Iris pigment epithelial cell (primary cell): ENCODE data around the gene REV3L.
"Not testable (repeated sequence)": the region's sequence is repeated elsewhere in the genome, so short reads cannot be mapped to it uniquely, and the experiment has no call there.

ENCODE experiments used
- DNase-seq: peaks from one replicate; pipeline ENCODE4 v3.0.0-alpha.2; 2011; ENCODE audit warnings: low read depth

REV3L gene

GRCh38 chr6:111377558-111378120 is 105.4 kb downstream of the REV3L start:
- DNase-seq, result peak; percentile 49

- no peak for DNase-seq
These were observed 115.5 kb downstream of the REV3L start for GRCh38 chr6:111367393-111368088.

- peak; percentile 42 for DNase-seq
These were observed 121.4 kb downstream of the REV3L start for GRCh38 chr6:111361648-111362047.

- DNase-seq, result no peak
These were observed 124.6 kb downstream of the REV3L start for GRCh38 chr6:111358454-111358853.

- DNase-seq, result no peak
These were observed 125.3 kb downstream of the REV3L start for GRCh38 chr6:111357705-111358104.

GRCh38 chr6:111356551-111356950 is 126.5 kb downstream of the REV3L start:
- no peak for DNase-seq

- DNase-seq, result no peak
These were observed 128.1 kb downstream of the REV3L start for GRCh38 chr6:111354758-111355555.

- DNase-seq, result peak; percentile 77
These were observed 129.0 kb downstream of the REV3L start for GRCh38 chr6:111353912-111354462.

GRCh38 chr6:111347589-111347988 is 135.4 kb downstream of the REV3L start:
- DNase-seq, result no peak

- peak; percentile 54 for DNase-seq
These were observed 140.1 kb downstream of the REV3L start for GRCh38 chr6:111342913-111343312.

- DNase-seq, result no peak
These were observed 143.7 kb downstream of the REV3L start for GRCh38 chr6:111339294-111339693.

- DNase-seq, result no peak
These were observed 144.2 kb downstream of the REV3L start for GRCh38 chr6:111338843-111339242.

GRCh38 chr6:111337829-111338236 is 145.2 kb downstream of the REV3L start:
- no peak for DNase-seq

GRCh38 chr6:111329882-111330633 is 153.0 kb downstream of the REV3L start:
- no peak for DNase-seq

GRCh38 chr6:111326563-111326962 is 156.5 kb downstream of the REV3L start:
- DNase-seq, result no peak

GRCh38 chr6:111322145-111322544 is 160.9 kb downstream of the REV3L start:
- no peak for DNase-seq

- DNase-seq, result not testable (repeated sequence)
These were observed 175.1 kb downstream of the REV3L start for GRCh38 chr6:111307950-111308349.

GRCh38 chr6:111307275-111307858 is 175.7 kb downstream of the REV3L start:
- no peak for DNase-seq

GRCh38 chr6:111306104-111306888 is 176.7 kb downstream of the REV3L start:
- DNase-seq, result no peak

- DNase-seq, result no peak
These were observed 181.1 kb downstream of the REV3L start for GRCh38 chr6:111301946-111302345.
